RPMI7951 (cell line): ENCODE results near the gene IER2. TPM values are rescaled to one million over a fixed set of nuclear protein-coding genes. Genes with fewer than 3 reads are reported as not detected.
"Not testable (repeated sequence)": the region's sequence is repeated elsewhere in the genome, so short reads cannot be mapped to it uniquely, and the experiment has no call there.

ENCODE experiments used
- DNase-seq: peaks from one replicate; pipeline ENCODE4 v3.0.0-alpha.2; 2012; ENCODE audit warnings: low read depth
- total RNA-seq: library from RNA; depleted of rRNA; stranded (reverse); fragments of >200 nt; shearing (Covaris generic); gene quantifications from 2 replicates; pipeline ENCODE4 v1.2.3, GENCODE V29; 2014; rRNA removed

IER2 gene
- total RNA-seq, 1 experiment from 2014 or later, result 15.3 TPM

- DNase-seq, result no peak
Measured at GRCh38 chr19:13198634-13199033, 48.4 kb downstream of the IER2 start.

GRCh38 chr19:13202112-13202511, 51.9 kb downstream of the IER2 start:
- not testable (repeated sequence) for DNase-seq

Other genes with a start within 250 kb of the IER2 start
- 0.20 and 3.0 TPM in 2 replicates for gene SYCE2, start 231.1 kb upstream of the IER2 start, total RNA-seq
- gene FARSA, start 216.7 kb upstream of the IER2 start, total RNA-seq, result 60.7 and 83.7 TPM in 2 replicates
- 1,708 and 2,160 TPM in 2 replicates for gene CALR, start 211.8 kb upstream of the IER2 start, total RNA-seq
- gene RAD23A, start 204.5 kb upstream of the IER2 start, total RNA-seq, result 104 and 123 TPM in 2 replicates
- gene GADD45GIP1, start 193.2 kb upstream of the IER2 start, total RNA-seq, result 41.2 and 65.1 TPM in 2 replicates
- not detected in 2 replicates for gene DAND5, start 180.8 kb upstream of the IER2 start, total RNA-seq
- 19.6 and 22.5 TPM in 2 replicates for gene NFIX, start 154.9 kb upstream of the IER2 start, total RNA-seq
- gene LYL1, start 47.6 kb upstream of the IER2 start, total RNA-seq, result 4.1 and 6.0 TPM in 2 replicates
- gene TRMT1, start 33.7 kb upstream of the IER2 start, total RNA-seq, result 39.7 and 46.4 TPM in 2 replicates
- gene NACC1, start 32.1 kb upstream of the IER2 start, total RNA-seq, result 27.9 and 28.0 TPM in 2 replicates
- gene STX10, start within 50 bp of the IER2 start, total RNA-seq, result 136 and 162 TPM in 2 replicates